Heart left ventricle (tissue), 16 donors: ENCODE measurements around the gene MYCN. TPM values are rescaled to one million over a fixed set of nuclear protein-coding genes. Genes with fewer than 3 reads are reported as not detected.

Experiments
- ATAC-seq, 4 donors: fragments of 200-7000 bp; cut with Tn5 transposase; one replicate each; pipeline ENCODE4 v1.9.1; 2020 to 2022; ENCODE audit warnings: moderate library complexity in 4 of 4, mild to moderate bottlenecking in 3 of 4, moderate number of reproducible peaks in 1 of 4
- DNase-seq, 5 donors: peaks; one replicate each; pipeline ENCODE4 v3.0.0-alpha.2; 2020
- H3K27ac ChIP-seq, 12 donors: fragments of 200-600 bp; sonication (generic) in 4 of 12; one replicate each; pipeline versions ENCODE4 v1.5.0 to v1.8.0; 2016 to 2022; ENCODE audit warnings: mild to moderate bottlenecking in 2 of 12
- H3K27me3 ChIP-seq, 9 donors: fragments of 200-600 bp; sonication (generic) in 2 of 9; one replicate each; pipeline versions ENCODE4 v1.5.1 to v1.8.0; 2016 to 2022; ENCODE audit warnings: mild to moderate bottlenecking in 3 of 9
- H3K36me3 ChIP-seq, 9 donors: fragments of 200-600 bp; sonication (generic) in 2 of 9; one replicate each; pipeline versions ENCODE4 v1.5.0 to v1.8.0; 2018 to 2022; ENCODE audit warnings: mild to moderate bottlenecking in 2 of 9
- H3K4me1 ChIP-seq, 12 donors: fragments of 200-600 bp; sonication (generic) in 4 of 12; one replicate each; pipeline versions ENCODE4 v1.5.0 to v1.8.0; 2016 to 2022; ENCODE audit warnings: mild to moderate bottlenecking in 3 of 12
- H3K4me3 ChIP-seq, 12 donors: fragments of 200-600 bp; sonication (generic) in 4 of 12; one replicate each; pipeline versions ENCODE4 v1.5.0 to v1.8.0; 2017 to 2022; ENCODE audit warnings: mild to moderate bottlenecking in 9 of 12, moderate library complexity in 4 of 12
- H3K9me3 ChIP-seq, 12 donors: fragments of 200-600 bp; sonication (generic) in 4 of 12; one replicate each; pipeline versions ENCODE4 v1.5.0 to v1.8.0; 2016 to 2022; ENCODE audit warnings: mild to moderate bottlenecking in 1 of 12
- CTCF ChIP-seq, 12 donors: fragments of 200-600 bp; sonication (generic) in 4 of 12; IDR thresholded peaks; one replicate each; pipeline versions ENCODE4 v1.5.0 to v1.8.0; 2018 to 2022; ENCODE audit warnings: antibody characterized with exemption in 12 of 12, mild to moderate bottlenecking in 5 of 12
- POLR2A ChIP-seq, 2 donors: fragments of 450-650 bp; IDR thresholded peaks; one replicate each; pipeline ENCODE4 v1.6.1; 2017; ENCODE audit warnings: antibody characterized with exemption in 2 of 2, mild to moderate bottlenecking in 2 of 2, moderate library complexity in 2 of 2
- WGBS, 4 donors: extraction: QIAGEN DNeasy Blood & Tissue Kit in 2 of 4; methylation state at CpG; one replicate each; pipeline versions ENCODE4 v1.1.5 to v1.1.7; 2013 to 2018; 5-methylcytosine and 5-hydroxymethylcytosine counted together
- intact Hi-C, 10 donors: fragments of 100-400 bp; cut with DNase I; formaldehyde crosslinking; loops; one replicate each; pipeline versions ENCODE4 v1.11.1 to v1.14.2; 2022
- polyA plus RNA-seq, 2 donors: library from polyadenylated mRNA; stranded (reverse); fragments of 200-250 nt; gene quantifications; one replicate each; pipeline ENCODE4 v1.2.3, GENCODE V29; 2013
- total RNA-seq, 9 donors: library from RNA; depleted of rRNA in 2 of 9; stranded (reverse); fragments of >200 nt in 2 of 9; fragmentation: NEBNext Ultra II Directional in 3 of 9; extraction: Animal tissue kit (Norgen Biotek cat#: 25700) in 3 of 9; gene quantifications; one replicate each; pipeline versions ENCODE4 v1.1.0 to v1.2.4, GENCODE V29; 2016 to 2023
- donor health status: ischemic (EF 13 %, LVEDD 7.1; RV severe dilation, severe dysfunction).
- donor health status: healthy with polysubstance abuse.
- donor health status: DM: no; HTN: yes; CAD: no.
- donor health status: DM: no; HTN: no; CAD: no.
- donor health status: ischemic (EF 25% LVEDD 6.9; RV normal size, moderate dysfunction).
- donor health status: ischemic (EF 25% LVEDD 5.7; RV mildly dilated, moderate dysfunction).
- donor health status: healthy.
- donor health status: DM: yes; HTN: yes; CAD: no.
- donor health status: ischemic (EF 35%, LVEDD 5.7; RV mildly dilated, moderate dysfunction).
- donor health status: nonischemic (EF 11% LVEDD 7.7; RV severe dilation, severe dysfunction).
- donor health status: DM: yes; HTN: yes; CAD: no.
- donor health status: PGD.
- donor health status: ischemic (EF 29% LVEDD 5.4; RV normal size, mild dysfunction).
- donor health status: nonischemic (EF 23%, LVEDD 6.1; RV moderate dilation, normal function).

The MYCN gene
- total and polyA plus RNA-seq, 11 donors: 0.22 to 1.6 (median 0.62) TPM; not detected in 2

GRCh38 chr2:15893085-15893484 is 47.3 kb upstream of the MYCN start:
- intact Hi-C loops: no loop called here
- TF ChIP-seq POLR2A (IDR thresholded peaks at IDR 0.05): no peak
- TF ChIP-seq CTCF (IDR thresholded peaks at IDR 0.05): no peak
- DNase-seq: no peak
- H3K4me3 ChIP-seq: no peak overlapping the region
- no peak overlapping the region for H3K27ac ChIP-seq
- H3K36me3 ChIP-seq: no peaks in the 10 kb centered on the region
- ATAC-seq: no peak
- peaks cover 0 to 2% (median 0%) of the 10 kb centered on the region in 9 donors for H3K27me3 ChIP-seq
- peaks cover 0 to 13% (median 5%) of the 10 kb centered on the region in 12 donors for H3K9me3 ChIP-seq
- peaks cover 0 to 20% (median 0%) of the 10 kb centered on the region in 12 donors for H3K4me1 ChIP-seq

GRCh38 chr2:15893689-15894480 is 46.5 kb upstream of the MYCN start:
- peaks cover 0 to 15% (median 7%) of the 10 kb centered on the region in 12 donors for H3K9me3 ChIP-seq
- 92 to 94% (median 94%) methylated on average over 7 of the region's 7 CpGs for WGBS, 4 donors
- intact Hi-C loops: no loop called here
- no peak overlapping the region for H3K4me3 ChIP-seq
- H3K36me3 ChIP-seq: no peaks in the 10 kb centered on the region
- ATAC-seq: no peak
- no peak overlapping the region for H3K27ac ChIP-seq
- no peak for DNase-seq
- TF ChIP-seq POLR2A (IDR thresholded peaks at IDR 0.05) (no peak), CTCF (IDR thresholded peaks at IDR 0.05) (no peak)
- peaks cover 0 to 2% (median 0%) of the 10 kb centered on the region in 9 donors for H3K27me3 ChIP-seq
- H3K4me1 ChIP-seq: peaks cover 0 to 20% (median 0%) of the 10 kb centered on the region in 12 donors

DNA sequence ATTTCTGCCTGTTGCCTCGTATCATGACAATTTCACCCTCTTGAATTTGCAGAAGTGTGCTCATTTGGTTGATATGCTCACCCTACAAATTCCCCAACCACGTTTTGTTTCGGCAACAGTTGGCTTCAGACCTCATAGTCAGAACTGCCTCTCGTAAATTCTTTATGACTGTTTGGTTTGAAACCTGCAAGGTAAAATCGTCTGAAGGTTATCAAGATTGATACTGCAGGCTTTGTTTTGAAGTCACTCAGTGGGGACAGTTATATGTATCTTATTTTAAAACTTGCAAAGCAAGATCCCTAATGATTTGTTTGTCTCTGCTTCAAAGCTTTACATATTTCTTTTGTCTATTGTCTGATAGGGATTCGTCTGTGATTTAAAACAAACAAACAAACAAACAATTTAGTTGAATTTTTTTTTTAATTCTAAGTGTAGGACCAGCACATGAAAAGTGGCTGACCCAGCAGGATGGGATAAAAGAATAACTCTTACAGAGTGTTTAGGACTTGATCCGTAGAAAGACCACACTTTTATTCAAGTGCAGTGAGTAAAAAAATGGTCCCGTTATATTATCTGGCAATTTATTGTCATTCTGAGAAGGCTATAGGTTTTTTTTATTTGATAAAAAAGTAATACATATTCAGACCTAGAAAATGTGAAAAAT is 45.7 kb upstream of the MYCN start:
- Histone ChIP-seq H3K4me3 (no peak overlapping the region), H3K4me1 (peaks cover 0 to 20% (median 0%) of the 10 kb centered on the region in 12 donors), H3K36me3 (no peaks in the 10 kb centered on the region), H3K9me3 (peaks cover 0 to 15% (median 7%) of the 10 kb centered on the region in 12 donors), H3K27ac (no peak overlapping the region), H3K27me3 (peaks cover 0 to 2% (median 0%) of the 10 kb centered on the region in 9 donors)
- WGBS, 4 donors: 85 to 89% (median 87%) methylated on average over 8 of the region's 8 CpGs
- ATAC-seq (no peak), DNase-seq (no peak)
- intact Hi-C loops: no loop called here
- no peak for TF ChIP-seq CTCF (IDR thresholded peaks at IDR 0.05)
- TF ChIP-seq POLR2A (IDR thresholded peaks at IDR 0.05): no peak
